ENCODE data around the gene RASAL2. TPM values are rescaled to one million over a fixed set of nuclear protein-coding genes. Genes with fewer than 3 reads are reported as not detected.

The RASAL2 gene
- total and polyA plus RNA-seq, 9 of the 15 experiments (the other 6 are each of a cell fraction or from before 2014, with no cell fraction given), result 0.13 to 1.0 (median 0.62) TPM

- TF ChIP-seq THAP7 (CRISPR knock-in tag; IDR thresholded peaks at IDR 0.05) (no peak), ZBTB34 (CRISPR knock-in tag; IDR thresholded peaks at IDR 0.05) (no peak), ARID1B (IDR thresholded peaks at IDR 0.05) (no peak), ZNF764 (CRISPR knock-in tag; IDR thresholded peaks at IDR 0.05; ENCODE audit: low read depth) (no peak), MEIS2 (IDR thresholded peaks at IDR 0.05; ENCODE audit: partially characterized antibody) (peak; percentile 70), DNMT1 (IDR thresholded peaks at IDR 0.05) (no peak), STAG1 (CRISPR knock-in tag; IDR thresholded peaks at IDR 0.05; ENCODE audit: borderline replicate concordance) (no peak), CSDE1 (IDR thresholded peaks at IDR 0.05) (no peak), HDAC3 (IDR thresholded peaks at IDR 0.05; ENCODE audit: borderline replicate concordance, partially characterized antibody) (no peak), ZNF311 (CRISPR knock-in tag; IDR thresholded peaks at IDR 0.05) (no peak), ZNF696 (CRISPR knock-in tag; conservative IDR thresholded peaks at IDR 0.05) (no peak), WHSC1 (IDR thresholded peaks at IDR 0.05; ENCODE audit: low read length) (no peak), GTF2E2 (tag; IDR thresholded peaks at IDR 0.05) (0 out of 2 replicates have a peak, but pooled peaks have one; percentile 32), CEBPB (tag; IDR thresholded peaks at IDR 0.05) (peak; percentile 89), HBP1 (CRISPR knock-in tag; IDR thresholded peaks at IDR 0.05) (no peak), ZKSCAN3 (CRISPR knock-in tag; IDR thresholded peaks at IDR 0.05) (no peak)
- TF ChIP-seq, protein P1, sequence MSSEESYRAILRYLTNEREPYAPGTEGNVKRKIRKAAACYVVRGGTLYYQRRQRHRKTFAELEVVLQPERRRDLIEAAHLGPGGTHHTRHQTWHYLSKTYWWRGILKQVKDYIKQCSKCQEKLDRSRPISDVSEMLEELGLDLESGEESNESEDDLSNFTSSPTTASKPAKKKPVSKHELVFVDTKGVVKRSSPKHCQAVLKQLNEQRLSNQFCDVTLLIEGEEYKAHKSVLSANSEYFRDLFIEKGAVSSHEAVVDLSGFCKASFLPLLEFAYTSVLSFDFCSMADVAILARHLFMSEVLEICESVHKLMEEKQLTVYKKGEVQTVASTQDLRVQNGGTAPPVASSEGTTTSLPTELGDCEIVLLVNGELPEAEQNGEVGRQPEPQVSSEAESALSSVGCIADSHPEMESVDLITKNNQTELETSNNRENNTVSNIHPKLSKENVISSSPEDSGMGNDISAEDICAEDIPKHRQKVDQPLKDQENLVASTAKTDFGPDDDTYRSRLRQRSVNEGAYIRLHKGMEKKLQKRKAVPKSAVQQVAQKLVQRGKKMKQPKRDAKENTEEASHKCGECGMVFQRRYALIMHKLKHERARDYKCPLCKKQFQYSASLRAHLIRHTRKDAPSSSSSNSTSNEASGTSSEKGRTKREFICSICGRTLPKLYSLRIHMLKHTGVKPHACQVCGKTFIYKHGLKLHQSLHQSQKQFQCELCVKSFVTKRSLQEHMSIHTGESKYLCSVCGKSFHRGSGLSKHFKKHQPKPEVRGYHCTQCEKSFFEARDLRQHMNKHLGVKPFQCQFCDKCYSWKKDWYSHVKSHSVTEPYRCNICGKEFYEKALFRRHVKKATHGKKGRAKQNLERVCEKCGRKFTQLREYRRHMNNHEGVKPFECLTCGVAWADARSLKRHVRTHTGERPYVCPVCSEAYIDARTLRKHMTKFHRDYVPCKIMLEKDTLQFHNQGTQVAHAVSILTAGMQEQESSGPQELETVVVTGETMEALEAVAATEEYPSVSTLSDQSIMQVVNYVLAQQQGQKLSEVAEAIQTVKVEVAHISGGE (CRISPR knock-in tag; IDR thresholded peaks at IDR 0.05), result no peak
- TF ChIP-seq, protein P2, sequence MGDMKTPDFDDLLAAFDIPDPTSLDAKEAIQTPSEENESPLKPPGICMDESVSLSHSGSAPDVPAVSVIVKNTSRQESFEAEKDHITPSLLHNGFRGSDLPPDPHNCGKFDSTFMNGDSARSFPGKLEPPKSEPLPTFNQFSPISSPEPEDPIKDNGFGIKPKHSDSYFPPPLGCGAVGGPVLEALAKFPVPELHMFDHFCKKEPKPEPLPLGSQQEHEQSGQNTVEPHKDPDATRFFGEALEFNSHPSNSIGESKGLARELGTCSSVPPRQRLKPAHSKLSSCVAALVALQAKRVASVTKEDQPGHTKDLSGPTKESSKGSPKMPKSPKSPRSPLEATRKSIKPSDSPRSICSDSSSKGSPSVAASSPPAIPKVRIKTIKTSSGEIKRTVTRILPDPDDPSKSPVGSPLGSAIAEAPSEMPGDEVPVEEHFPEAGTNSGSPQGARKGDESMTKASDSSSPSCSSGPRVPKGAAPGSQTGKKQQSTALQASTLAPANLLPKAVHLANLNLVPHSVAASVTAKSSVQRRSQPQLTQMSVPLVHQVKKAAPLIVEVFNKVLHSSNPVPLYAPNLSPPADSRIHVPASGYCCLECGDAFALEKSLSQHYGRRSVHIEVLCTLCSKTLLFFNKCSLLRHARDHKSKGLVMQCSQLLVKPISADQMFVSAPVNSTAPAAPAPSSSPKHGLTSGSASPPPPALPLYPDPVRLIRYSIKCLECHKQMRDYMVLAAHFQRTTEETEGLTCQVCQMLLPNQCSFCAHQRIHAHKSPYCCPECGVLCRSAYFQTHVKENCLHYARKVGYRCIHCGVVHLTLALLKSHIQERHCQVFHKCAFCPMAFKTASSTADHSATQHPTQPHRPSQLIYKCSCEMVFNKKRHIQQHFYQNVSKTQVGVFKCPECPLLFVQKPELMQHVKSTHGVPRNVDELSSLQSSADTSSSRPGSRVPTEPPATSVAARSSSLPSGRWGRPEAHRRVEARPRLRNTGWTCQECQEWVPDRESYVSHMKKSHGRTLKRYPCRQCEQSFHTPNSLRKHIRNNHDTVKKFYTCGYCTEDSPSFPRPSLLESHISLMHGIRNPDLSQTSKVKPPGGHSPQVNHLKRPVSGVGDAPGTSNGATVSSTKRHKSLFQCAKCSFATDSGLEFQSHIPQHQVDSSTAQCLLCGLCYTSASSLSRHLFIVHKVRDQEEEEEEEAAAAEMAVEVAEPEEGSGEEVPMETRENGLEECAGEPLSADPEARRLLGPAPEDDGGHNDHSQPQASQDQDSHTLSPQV (IDR thresholded peaks at IDR 0.05), result no peak
Observed at GRCh38 chr1:178310685-178311105, 216.8 kb downstream of the RASAL2 start (continued).

Data from K562 (cell line).